ENCODE measurements around the gene PC. TPM values are rescaled to one million over a fixed set of nuclear protein-coding genes. Genes with fewer than 3 reads are reported as not detected.

Gene PC
- total and polyA plus RNA-seq, 9 of the 15 experiments (the other 6 are each of a cell fraction or from before 2014, with no cell fraction given): 0.94 to 38.0 (median 8.7) TPM

GRCh38 chr11:66958232-66958955 is at the start of gene PC (continued):
- no peak; the same call in 1 of the 2 replicates for TF ChIP-seq HMGXB4 (CRISPR knock-in tag; IDR thresholded peaks at IDR 0.05)
- TF ChIP-seq MEF2D (tag; conservative IDR thresholded peaks at IDR 0.05; ENCODE audit: low read depth): 0 out of 2 replicates have a peak, but pooled peaks have one; percentile 35
- peak; percentile 50 for TF ChIP-seq FOSL1 (tag; conservative IDR thresholded peaks at IDR 0.05)
- TF ChIP-seq KDM2B (CRISPR knock-in tag; IDR thresholded peaks at IDR 0.05): 0 out of 2 replicates have a peak, but pooled peaks have one; percentile 71
- TF ChIP-seq SMC3 (conservative IDR thresholded peaks at IDR 0.05; ENCODE audit: insufficient read depth, low read depth, low read length): no peak
- TF ChIP-seq RBFOX2 (IDR thresholded peaks at IDR 0.05; ENCODE audit: low read depth, low read length): peak; percentile 86
- 0 out of 2 replicates have a peak, but pooled peaks have one; percentile 8 for TF ChIP-seq BCOR (IDR thresholded peaks at IDR 0.05)
- peak; percentile 93 for TF ChIP-seq MXI1 (IDR thresholded peaks at IDR 0.05; ENCODE audit: low read depth, low read length)
- no peak for TF ChIP-seq SNIP1 (IDR thresholded peaks at IDR 0.05; ENCODE audit: low read depth)
- TF ChIP-seq STAT5B (CRISPR knock-in tag; IDR thresholded peaks at IDR 0.05): no peak
- TF ChIP-seq DACH1 (IDR thresholded peaks at IDR 0.05; ENCODE audit: partially characterized antibody): peak; percentile 95
- TF ChIP-seq HOXB6 (CRISPR knock-in tag; IDR thresholded peaks at IDR 0.05; ENCODE audit: borderline replicate concordance): no peak
- peak; percentile 71 for TF ChIP-seq VEZF1 (CRISPR knock-in tag; IDR thresholded peaks at IDR 0.05)
- TF ChIP-seq ELF1 (tag; IDR thresholded peaks at IDR 0.05): peak; percentile 97
- TF ChIP-seq HMGN3 (IDR thresholded peaks at IDR 0.05; ENCODE audit: borderline replicate concordance, extremely low read depth, insufficient read length, low read depth, low read length): peak; percentile 89
- peak; percentile 85 for TF ChIP-seq CTBP1 (IDR thresholded peaks at IDR 0.05; ENCODE audit: borderline replicate concordance)
